Loucy (cell line): ENCODE measurements around the gene PTPRN2.

Source experiments
- H2AFZ ChIP-seq: fragments of 200-600 bp; sonication (generic); 2 replicates; pipeline ENCODE4 v1.6.0; 2016; ENCODE audit warnings: antibody characterized with exemption, mild to moderate bottlenecking, low read length, moderate library complexity
- H3F3A ChIP-seq: fragments of 200-600 bp; 2 replicates; pipeline ENCODE4 v1.6.0; 2016; ENCODE audit warnings: antibody characterized with exemption, low read depth, mild to moderate bottlenecking
- H3K27me3 ChIP-seq: fragments of 200-600 bp; sonication (generic); 2 replicates; pipeline ENCODE4 v1.6.1; 2014; ENCODE audit warnings: low read length, mild to moderate bottlenecking; ENCODE audit not compliant: insufficient read depth, poor library complexity, severe bottlenecking
- H3K36me3 ChIP-seq: fragments of 200-600 bp; sonication (generic); 2 replicates; pipeline ENCODE4 v1.6.1; 2016; ENCODE audit warnings: low read length; ENCODE audit not compliant: insufficient read depth
- H3K4me1 ChIP-seq: fragments of 200-600 bp; sonication (generic); 2 replicates; pipeline ENCODE4 v1.5.1; 2014; ENCODE audit warnings: low read length, mild to moderate bottlenecking; ENCODE audit not compliant: insufficient read depth, poor library complexity, severe bottlenecking
- H3K4me2 ChIP-seq: fragments of 200-600 bp; sonication (generic); 2 replicates; pipeline ENCODE4 v1.6.0; 2014; ENCODE audit warnings: antibody characterized with exemption, low read length, low read depth, mild to moderate bottlenecking; ENCODE audit not compliant: poor library complexity, severe bottlenecking
- H3K4me3 ChIP-seq: fragments of 200-600 bp; sonication (generic); 2 replicates; pipeline ENCODE4 v1.5.1; 2014; ENCODE audit warnings: low read length, mild to moderate bottlenecking, mixed read lengths; ENCODE audit not compliant: poor library complexity, severe bottlenecking
- H3K79me2 ChIP-seq: fragments of 200-600 bp; sonication (generic); 2 replicates; pipeline ENCODE4 v1.6.1; 2014; ENCODE audit warnings: low read length; ENCODE audit not compliant: insufficient read depth
- H3K9ac ChIP-seq: fragments of 200-600 bp; sonication (generic); 2 replicates; pipeline ENCODE4 v1.6.0; 2014; ENCODE audit warnings: mild to moderate bottlenecking, low read depth, low read length, moderate library complexity; ENCODE audit not compliant: poor library complexity, severe bottlenecking
- H3K9me2 ChIP-seq: fragments of 200-600 bp; sonication (generic); replicated peaks from 2 replicates; pipeline ENCODE4 v1.6.1; 2016; ENCODE audit warnings: low read depth, low read length, mixed read lengths
- H3K9me3 ChIP-seq: fragments of 200-600 bp; sonication (generic); 2 replicates; pipeline ENCODE4 v1.6.1; 2014; ENCODE audit warnings: mild to moderate bottlenecking, antibody characterized with exemption, low read length, low read depth; ENCODE audit not compliant: insufficient read depth
- H4K20me1 ChIP-seq: fragments of 200-600 bp; sonication (generic); 2 replicates; pipeline ENCODE4 v1.6.0; 2014; ENCODE audit warnings: antibody characterized with exemption, low read length, mild to moderate bottlenecking; ENCODE audit not compliant: insufficient read depth, poor library complexity, severe bottlenecking
- EZH2phosphoT487 ChIP-seq: fragments of 200-600 bp; IDR thresholded peaks from 2 replicates; pipeline ENCODE4 v1.6.1; 2018; ENCODE audit warnings: antibody characterized with exemption, mild to moderate bottlenecking, moderate library complexity, borderline replicate concordance
- TF ChIP-seq, protein P1 (sequence below): fragments of 200-600 bp; sonication (generic); conservative IDR thresholded peaks from 2 replicates; pipeline ENCODE4 v1.5.1; 2014; ENCODE audit warnings: mild to moderate bottlenecking, antibody characterized with exemption, low read length

The PTPRN2 gene

DNA sequence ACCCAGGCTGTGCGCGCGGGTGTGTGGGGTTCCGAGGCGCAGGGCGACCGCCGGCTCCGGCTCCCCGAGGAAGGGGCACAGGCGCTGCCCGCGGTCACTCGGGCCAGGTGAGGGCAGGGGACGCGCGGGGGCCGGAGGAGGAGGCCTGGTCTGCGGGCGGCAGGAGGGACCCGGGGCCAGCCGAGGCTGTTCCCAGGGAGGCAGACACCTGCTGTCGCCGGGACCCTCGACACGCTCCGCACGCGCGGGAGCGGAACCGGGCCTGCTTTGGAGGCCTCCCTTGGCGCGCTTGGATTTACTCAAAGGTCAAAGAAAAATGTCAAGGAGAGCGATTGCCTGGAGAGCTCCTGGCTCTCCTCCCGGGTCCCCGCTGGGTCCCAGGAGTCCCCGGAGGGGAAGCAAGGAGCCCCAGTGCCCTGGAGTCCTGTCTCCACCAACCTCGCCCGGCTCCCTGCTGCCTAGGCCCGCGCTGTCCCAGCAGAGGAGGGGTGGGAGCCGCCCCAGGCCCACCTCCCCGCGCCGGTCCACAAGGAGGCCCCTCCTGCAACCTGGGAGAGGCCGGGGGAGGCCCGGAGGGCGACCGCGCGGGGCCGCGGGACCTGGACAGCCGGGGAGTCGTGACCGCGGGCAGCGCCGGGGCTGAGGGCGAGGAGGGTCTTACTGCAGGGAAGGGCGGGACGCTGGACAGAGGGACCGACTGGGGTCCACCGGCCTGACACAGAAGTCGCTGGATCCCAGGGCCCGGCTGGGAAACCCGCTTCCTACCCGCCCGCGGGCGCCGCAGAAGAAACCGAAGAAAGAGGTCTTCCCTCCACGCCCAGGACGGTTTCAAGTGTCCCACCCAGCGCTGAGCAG is 902.0 kb downstream of the PTPRN2 start:
- no peaks in the 10 kb centered on the region; the same call in 1 of the 2 replicates for H3K36me3 ChIP-seq
- H3K27me3 ChIP-seq, result no peaks in the 10 kb centered on the region
- no peak overlapping the region for H3K4me3 ChIP-seq
- no peaks in the 10 kb centered on the region for H3K9me3 ChIP-seq
- TF ChIP-seq, protein P1, sequence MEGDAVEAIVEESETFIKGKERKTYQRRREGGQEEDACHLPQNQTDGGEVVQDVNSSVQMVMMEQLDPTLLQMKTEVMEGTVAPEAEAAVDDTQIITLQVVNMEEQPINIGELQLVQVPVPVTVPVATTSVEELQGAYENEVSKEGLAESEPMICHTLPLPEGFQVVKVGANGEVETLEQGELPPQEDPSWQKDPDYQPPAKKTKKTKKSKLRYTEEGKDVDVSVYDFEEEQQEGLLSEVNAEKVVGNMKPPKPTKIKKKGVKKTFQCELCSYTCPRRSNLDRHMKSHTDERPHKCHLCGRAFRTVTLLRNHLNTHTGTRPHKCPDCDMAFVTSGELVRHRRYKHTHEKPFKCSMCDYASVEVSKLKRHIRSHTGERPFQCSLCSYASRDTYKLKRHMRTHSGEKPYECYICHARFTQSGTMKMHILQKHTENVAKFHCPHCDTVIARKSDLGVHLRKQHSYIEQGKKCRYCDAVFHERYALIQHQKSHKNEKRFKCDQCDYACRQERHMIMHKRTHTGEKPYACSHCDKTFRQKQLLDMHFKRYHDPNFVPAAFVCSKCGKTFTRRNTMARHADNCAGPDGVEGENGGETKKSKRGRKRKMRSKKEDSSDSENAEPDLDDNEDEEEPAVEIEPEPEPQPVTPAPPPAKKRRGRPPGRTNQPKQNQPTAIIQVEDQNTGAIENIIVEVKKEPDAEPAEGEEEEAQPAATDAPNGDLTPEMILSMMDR, result no peak
- TF ChIP-seq EZH2phosphoT487, result no peak
- H3K4me1 ChIP-seq, result peaks cover 10% of the 10 kb centered on the region
- peaks cover 43% of the 10 kb centered on the region for H3K79me2 ChIP-seq
- H4K20me1 ChIP-seq, result no peaks in the 10 kb centered on the region
- no peaks in the 10 kb centered on the region for H3K9me2 ChIP-seq
- no peak overlapping the region for H3K4me2 ChIP-seq
- H3F3A ChIP-seq, result no peaks in the 10 kb centered on the region; the same call in 1 of the 2 replicates
- no peak overlapping the region for H2AFZ ChIP-seq
- no peak overlapping the region for H3K9ac ChIP-seq

DNA sequence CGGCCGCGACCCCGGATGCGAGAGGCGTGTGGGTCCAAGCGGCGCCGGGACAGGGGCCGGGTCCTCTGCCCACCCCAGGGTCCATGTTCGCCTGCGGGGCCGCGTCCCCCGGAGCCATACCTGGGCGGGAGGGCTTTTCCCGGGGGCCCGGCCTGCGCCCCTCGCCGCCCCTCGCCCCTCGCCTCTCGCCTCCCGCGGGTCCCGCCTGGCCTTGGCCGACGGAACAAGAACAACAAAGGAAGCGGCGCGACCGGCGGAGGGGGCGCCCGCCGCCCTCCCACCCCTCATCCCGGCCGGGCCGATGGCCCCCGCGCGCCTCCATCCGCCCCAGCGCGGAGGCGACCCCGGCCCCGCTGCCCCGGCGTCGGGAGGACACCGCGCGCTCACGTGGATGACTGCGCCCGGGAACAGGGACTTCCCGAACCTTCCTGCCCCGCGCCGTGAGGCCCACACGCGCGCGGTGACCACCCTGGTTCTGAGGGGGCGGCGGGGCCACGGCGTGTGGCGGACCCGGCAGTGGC is 902.7 kb downstream of the PTPRN2 start:
- Histone ChIP-seq H3K9me3 (no peaks in the 10 kb centered on the region), H3K4me1 (peaks cover 10% of the 10 kb centered on the region), H4K20me1 (no peaks in the 10 kb centered on the region), H3K36me3 (no peaks in the 10 kb centered on the region; the same call in 1 of the 2 replicates), H3K9ac (no peak overlapping the region), H3K79me2 (peaks cover 47% of the 10 kb centered on the region), H3F3A (no peaks in the 10 kb centered on the region; the same call in 1 of the 2 replicates), H3K9me2 (no peaks in the 10 kb centered on the region), H3K4me2 (no peak overlapping the region), H3K4me3 (no peak overlapping the region), H2AFZ (no peak overlapping the region), H3K27me3 (no peaks in the 10 kb centered on the region)
- no peak for TF ChIP-seq EZH2phosphoT487
- TF ChIP-seq, protein P1, result no peak

DNA sequence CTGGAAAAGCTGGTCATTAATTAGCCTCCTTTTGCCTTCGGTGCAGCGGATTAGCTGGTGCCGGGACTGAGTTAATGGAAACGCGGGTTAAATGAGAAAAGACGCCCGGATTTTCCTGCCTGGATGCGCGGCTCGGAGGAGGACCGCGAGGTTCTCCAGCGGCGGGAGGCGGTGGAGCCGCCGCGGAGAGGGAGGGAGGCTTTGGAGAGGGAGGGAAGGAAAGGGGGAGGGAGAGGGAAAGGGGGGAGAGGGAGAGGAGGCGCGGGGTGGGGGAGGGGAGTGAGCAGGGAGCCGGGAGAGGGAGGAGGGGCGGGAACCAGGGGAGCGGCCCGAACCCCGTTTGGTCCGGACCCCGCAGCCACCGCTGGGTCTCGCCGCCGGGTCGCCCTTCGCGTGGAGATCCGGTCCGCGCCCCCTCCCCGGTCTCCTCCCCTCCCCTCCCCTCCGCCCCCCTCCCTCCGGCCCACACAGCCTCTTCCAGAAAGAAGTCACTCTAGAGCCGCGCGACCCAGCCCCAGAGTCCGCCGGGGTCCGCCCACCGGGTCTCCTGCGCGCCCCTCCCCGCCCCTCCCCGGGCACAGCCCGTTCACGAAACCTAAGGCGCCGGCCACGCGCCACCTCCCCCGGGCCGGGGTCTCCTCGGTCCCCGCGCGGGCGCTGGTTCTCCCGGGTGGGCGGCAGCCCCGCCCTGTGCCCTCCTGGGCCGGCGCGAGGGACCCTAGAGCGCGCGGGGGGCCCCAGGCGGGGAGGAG is 903.3 kb downstream of the PTPRN2 start:
- Histone ChIP-seq H3K4me3 (no peak overlapping the region), H3F3A (no peaks in the 10 kb centered on the region; the same call in 1 of the 2 replicates), H4K20me1 (no peaks in the 10 kb centered on the region), H3K4me2 (no peak overlapping the region), H3K36me3 (no peaks in the 10 kb centered on the region; the same call in 1 of the 2 replicates), H3K4me1 (peaks cover 11% of the 10 kb centered on the region), H3K9ac (no peak overlapping the region), H3K79me2 (peaks cover 44% of the 10 kb centered on the region), H3K9me2 (no peaks in the 10 kb centered on the region), H3K27me3 (no peaks in the 10 kb centered on the region), H3K9me3 (no peaks in the 10 kb centered on the region), H2AFZ (no peak overlapping the region)
- TF ChIP-seq EZH2phosphoT487, result no peak
- TF ChIP-seq, protein P1, result no peak
